ENCODE data around the gene ESR1. TPM values are rescaled to one million over a fixed set of nuclear protein-coding genes. Genes with fewer than 3 reads are reported as not detected.

The ESR1 gene
- total RNA-seq, 1 donor from 2014 or later: not detected

GRCh38 chr6:152154559-152155356, 347.3 kb downstream of the ESR1 start:
- H3K9me3 Mint-ChIP-seq: no peaks in the 10 kb centered on the region
- no peak overlapping the region for H3K4me3 Mint-ChIP-seq
- peaks cover 9% of the 10 kb centered on the region for H3K4me1 Mint-ChIP-seq
- H3K27me3 Mint-ChIP-seq (ENCODE audit: low read depth): no peaks in the 10 kb centered on the region
- DNase-seq (ENCODE audit: low spot score in 2 of 2, unreplicated experiment in 2 of 2): no peak
- peaks cover 19% of the 10 kb centered on the region for H3K36me3 Mint-ChIP-seq
- no peak overlapping the region for H3K27ac Mint-ChIP-seq
- no peak for TF ChIP-seq CTCF (IDR thresholded peaks at IDR 0.05; ENCODE audit: unreplicated experiment)

GRCh38 chr6:152155792-152156191, 348.3 kb downstream of the ESR1 start:
- peaks cover 9% of the 10 kb centered on the region for H3K4me1 Mint-ChIP-seq
- DNase-seq (ENCODE audit: low spot score in 2 of 2, unreplicated experiment in 2 of 2): no peak
- no peak overlapping the region for H3K27ac Mint-ChIP-seq
- no peak overlapping the region for H3K4me3 Mint-ChIP-seq
- H3K9me3 Mint-ChIP-seq: no peaks in the 10 kb centered on the region
- peaks cover 12% of the 10 kb centered on the region for H3K36me3 Mint-ChIP-seq
- TF ChIP-seq CTCF (IDR thresholded peaks at IDR 0.05; ENCODE audit: unreplicated experiment): no peak
- no peaks in the 10 kb centered on the region for H3K27me3 Mint-ChIP-seq (ENCODE audit: low read depth)

- TF ChIP-seq CTCF (IDR thresholded peaks at IDR 0.05; ENCODE audit: unreplicated experiment): no peak
- Mint-ChIP-seq H3K27me3 (ENCODE audit: low read depth) (no peaks in the 10 kb centered on the region), H3K36me3 (peaks cover 19% of the 10 kb centered on the region), H3K27ac (no peak overlapping the region), H3K4me1 (no peaks in the 10 kb centered on the region), H3K9me3 (no peaks in the 10 kb centered on the region), H3K4me3 (no peak overlapping the region)
- DNase-seq (ENCODE audit: low spot score in 2 of 2, unreplicated experiment in 2 of 2): no peak
These were observed 352.9 kb downstream of the ESR1 start for GRCh38 chr6:152160346-152160745.

GRCh38 chr6:152161501-152161900, 354.0 kb downstream of the ESR1 start:
- Mint-ChIP-seq H3K27ac (no peak overlapping the region), H3K9me3 (no peaks in the 10 kb centered on the region), H3K4me3 (no peak overlapping the region), H3K4me1 (no peaks in the 10 kb centered on the region), H3K36me3 (peaks cover 16% of the 10 kb centered on the region), H3K27me3 (ENCODE audit: low read depth) (no peaks in the 10 kb centered on the region)
- TF ChIP-seq CTCF (IDR thresholded peaks at IDR 0.05; ENCODE audit: unreplicated experiment): no peak
- DNase-seq (ENCODE audit: low spot score in 2 of 2, unreplicated experiment in 2 of 2): no peak

GRCh38 chr6:152164957-152165356, 357.5 kb downstream of the ESR1 start:
- Mint-ChIP-seq H3K4me1 (no peaks in the 10 kb centered on the region), H3K36me3 (peaks cover 12% of the 10 kb centered on the region), H3K27ac (no peak overlapping the region), H3K27me3 (ENCODE audit: low read depth) (no peaks in the 10 kb centered on the region), H3K4me3 (no peak overlapping the region), H3K9me3 (no peaks in the 10 kb centered on the region)
- TF ChIP-seq CTCF (IDR thresholded peaks at IDR 0.05; ENCODE audit: unreplicated experiment): no peak
- no peak for DNase-seq (ENCODE audit: low spot score in 2 of 2, unreplicated experiment in 2 of 2)
